Stimulated activated CD4-positive, alpha-beta T cell treated with anti-CD3 and anti-CD28 coated beads, TNF-alpha, amount 100 ng/mL, for 48 hours (primary cell): Measurements from ENCODE around the gene CD93.
A peak's percentile ranks its signal among the peaks of the same experiment; 100 is the strongest.

ENCODE experiments used
- DNase-seq, 3 donors: peaks; one replicate each; pipeline ENCODE4 v3.0.0-alpha.2; 2020; ENCODE audit warnings: low read depth in 3 of 3

Gene CD93

DNA sequence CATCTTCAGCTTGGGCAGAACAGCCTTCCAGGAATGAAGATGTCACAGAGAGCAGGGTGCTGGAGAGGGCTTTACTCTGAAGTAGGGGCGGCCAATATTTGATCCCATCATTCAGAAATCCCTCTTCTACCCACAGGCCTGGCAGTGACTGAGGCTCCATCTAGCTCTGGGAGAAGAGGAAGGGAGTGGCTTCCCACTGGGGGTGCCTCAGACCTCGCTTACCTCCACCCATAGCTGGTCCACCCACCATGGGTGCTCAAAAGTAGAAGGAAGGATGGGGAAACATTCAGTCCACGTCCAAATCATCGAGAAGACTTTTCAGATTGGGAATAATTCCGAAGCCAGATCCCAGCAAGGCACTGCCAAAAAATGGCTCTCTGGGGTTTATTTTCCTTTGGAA is 24.9 kb downstream of the CD93 start:
- no peak for DNase-seq

DNA sequence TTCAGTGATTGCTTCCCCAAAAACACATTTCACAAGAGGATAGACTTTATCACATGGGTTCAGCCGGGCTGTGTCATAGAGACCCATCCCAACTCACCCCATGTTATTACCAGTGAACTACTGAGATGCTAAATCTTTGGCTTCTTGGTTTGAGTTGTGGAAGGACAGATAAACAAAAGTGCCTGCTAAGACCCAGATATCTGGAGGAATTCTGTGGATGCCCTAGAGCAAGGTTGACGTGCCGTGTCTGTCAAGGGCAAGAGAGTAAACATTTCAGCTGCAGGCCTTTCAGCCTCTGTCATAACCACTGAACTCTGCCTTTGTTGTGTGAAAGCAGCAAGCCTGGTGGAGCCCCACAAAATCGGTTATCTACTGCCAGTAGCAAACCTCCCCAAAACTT is 25.5 kb downstream of the CD93 start:
- no peak for DNase-seq

DNA sequence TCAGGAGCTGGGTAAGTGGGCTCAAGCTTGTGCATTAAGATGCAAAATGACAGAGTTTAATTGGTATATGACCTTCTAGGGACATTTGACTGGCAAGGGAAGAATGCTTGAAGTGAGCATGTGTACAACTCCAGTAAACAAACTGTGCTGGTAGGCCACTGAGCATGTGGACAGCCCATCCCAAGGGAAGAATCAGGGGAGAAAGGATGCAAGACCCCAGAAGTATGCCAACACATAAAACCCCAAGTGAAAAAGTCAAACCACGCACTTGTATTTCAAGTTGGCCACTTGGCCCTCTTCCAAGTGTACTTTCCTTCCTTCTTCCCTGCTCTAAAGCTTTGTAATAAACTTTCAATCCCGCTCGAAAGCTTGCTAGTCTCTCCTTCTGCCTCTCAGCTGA is 26.3 kb downstream of the CD93 start:
- no peak for DNase-seq

DNA sequence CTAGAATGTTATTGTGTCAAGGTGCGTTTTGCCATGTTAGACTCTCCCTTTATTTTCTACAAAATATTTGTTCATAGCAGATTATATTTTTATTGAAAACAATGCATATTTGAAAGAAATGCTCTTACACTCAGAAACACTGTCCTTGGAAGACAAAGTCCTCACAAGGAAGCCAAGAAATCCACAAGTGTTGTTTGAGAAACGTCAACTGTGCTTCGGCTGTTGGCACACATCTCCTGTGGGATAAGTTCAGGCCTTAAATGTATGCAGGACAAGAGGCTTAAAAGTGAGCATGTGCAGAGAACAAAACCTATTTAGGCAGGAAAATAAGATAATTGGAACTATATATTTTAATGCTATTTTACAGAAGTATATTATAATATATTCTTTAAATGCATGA is 27.1 kb downstream of the CD93 start:
- DNase-seq: no peak

DNA sequence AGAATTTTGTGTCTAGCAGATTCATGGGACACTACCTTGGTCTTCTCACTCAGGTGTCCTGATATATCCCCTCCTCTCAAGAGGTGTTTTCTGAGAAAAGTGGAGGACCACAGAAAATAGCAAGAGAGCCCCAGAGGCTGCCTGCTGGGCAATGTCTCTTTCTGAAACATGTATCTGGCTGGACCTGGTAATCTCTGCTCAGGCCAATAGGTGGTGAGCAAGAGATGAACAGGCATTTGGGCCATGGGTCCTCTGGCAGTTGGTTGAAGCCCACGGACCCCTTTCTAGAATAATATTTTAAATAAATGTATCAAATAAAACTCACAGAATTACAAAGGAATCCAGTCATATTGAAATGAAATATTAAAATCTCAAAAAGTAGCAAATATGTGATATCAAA is 27.9 kb downstream of the CD93 start:
- DNase-seq: no peak

DNA sequence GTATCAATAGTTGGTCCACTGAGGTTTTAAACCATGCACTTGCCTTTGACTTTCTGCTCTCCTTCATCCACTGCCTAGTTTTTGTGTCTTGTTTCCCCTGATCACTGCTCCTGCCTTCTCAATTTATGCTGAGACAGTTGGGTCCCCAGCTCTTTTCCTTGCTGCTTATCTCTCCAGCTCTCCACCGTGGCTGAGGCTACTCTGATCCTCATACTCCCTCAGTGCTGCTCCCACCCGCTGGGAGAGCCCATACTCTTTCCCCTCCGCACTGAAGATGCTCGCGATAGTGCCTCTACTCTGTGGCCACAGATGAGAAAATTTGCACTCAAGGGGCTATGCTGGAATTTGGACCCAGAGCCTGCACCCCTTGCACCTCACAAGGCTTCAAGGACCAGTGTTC is 33.2 kb downstream of the CD93 start:
- DNase-seq: no peak

DNA sequence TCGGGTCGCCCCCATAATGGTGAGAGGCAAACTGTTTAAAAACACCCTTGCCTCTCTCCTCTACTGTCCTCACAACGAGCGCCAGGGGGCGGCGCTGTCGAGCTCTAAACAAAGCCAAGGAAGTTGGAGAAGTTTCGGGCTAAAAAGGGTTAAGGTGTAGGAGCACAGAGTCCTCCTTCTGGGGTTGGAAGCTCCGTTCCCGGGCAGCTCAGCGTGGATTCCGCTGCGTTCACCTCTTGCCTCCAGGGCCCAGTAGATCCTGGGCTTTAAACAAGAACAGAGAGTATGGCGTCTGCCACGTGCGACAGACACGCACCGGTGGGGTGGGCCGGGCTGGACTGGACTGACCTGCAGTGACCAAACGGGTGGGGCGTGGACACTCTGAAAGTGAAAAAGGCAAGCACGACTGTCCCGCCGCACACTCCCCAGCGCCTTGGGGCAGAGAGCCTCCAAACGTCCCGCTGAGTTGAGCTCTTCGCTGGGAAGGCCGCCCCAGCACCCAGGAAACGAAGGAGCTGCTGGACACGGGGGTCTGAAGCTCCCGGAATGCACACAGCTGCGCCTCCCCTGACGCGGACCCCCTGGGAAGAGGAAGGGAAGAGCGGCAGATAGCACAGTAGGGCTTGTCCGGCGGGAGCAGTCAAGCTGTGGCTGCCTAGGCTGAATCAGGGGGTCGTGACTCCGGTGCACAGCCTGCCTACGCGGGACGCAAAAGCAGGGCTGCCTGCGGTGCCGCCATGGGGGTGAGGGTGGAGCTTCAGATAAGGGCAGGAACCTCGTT is 35.1 kb downstream of the CD93 start:
- peak in 2 of 3 donors; percentile 17 to 33 for DNase-seq

DNA sequence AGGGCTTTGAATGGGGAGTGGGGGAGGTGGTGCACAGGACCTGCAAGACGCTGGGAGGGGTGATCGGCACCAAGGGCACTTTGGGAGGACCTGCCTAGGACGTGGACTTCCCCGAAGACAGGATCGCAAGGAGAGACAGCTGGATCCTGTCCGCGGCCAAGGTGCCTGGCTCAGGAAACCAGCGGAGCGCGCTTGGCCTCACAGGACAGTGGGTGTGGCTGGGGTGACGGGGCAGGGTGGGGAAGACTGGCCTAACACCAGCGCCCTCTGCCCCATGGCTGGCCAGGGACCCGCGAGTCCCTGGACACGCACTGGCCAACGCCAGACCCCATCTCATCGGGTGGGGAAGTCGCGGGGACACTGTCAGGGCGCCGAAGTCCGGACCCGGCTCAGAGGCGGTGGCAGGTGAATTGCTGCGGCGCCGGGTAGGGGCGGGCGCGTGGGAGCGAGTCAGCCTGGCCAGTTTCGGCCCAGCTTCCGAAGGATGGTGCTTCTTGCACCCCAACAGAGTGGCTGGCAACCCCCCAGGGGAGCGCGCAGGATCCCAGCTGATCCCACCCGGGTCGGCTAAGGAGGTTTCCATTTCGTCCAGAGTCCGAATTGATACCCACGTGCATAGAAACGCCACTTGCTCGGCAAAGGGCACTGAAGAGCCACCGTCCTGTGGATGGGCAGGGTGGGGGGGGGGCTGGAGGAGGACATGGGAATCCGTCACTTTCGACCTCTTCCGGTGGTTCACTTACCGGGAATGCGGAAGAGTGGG is 35.9 kb downstream of the CD93 start:
- DNase-seq: no peak

DNA sequence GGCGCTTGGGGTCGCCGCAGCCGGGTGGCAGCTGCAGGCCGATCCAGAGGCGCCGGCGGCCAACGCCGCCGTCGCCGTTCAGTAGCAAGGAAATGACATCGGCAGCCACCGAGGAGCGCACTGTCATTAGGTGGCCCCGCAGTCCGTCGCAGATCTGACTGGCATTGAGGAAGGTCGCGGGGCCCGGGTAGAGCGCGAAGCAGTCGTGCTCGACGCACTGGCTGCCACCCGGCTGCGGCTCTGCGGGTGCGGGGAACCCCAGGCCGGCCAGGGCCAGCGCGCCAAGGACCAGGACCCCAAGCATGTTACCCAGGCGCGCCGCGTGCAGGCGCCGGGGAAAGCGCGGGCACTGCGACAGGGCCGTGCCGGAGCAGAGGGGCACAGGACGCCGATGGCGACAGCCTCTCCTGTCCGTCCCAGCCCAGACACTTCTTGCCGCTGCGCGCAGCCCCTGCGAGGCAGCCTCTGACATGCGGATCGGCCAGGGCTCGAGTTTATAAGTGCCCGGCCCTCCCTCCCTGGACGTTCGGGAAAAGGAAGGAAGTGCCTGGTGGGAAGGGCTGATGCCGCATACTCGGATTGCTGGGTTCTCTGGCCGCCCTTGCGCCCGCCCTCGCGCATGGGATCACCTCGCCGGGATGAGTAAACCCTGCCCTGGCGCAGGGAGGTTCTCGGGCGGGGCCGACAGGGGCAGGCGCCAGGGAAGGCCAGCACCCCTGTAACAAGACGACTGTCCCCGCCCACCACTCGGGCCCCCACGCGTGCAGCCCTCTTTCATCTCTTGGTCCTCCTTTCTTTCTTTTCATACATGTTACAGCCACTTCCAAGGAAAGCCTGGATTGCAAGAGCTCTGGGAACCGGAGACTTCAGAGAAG is 36.7 kb downstream of the CD93 start, which contains the start of gene THBD:
Gene THBD, minus strand, starts transcription at position 472 of the 875 bp plus-strand sequence. Its CDS starts 168 bp downstream, at position 304.
- DNase-seq: no peak

DNA sequence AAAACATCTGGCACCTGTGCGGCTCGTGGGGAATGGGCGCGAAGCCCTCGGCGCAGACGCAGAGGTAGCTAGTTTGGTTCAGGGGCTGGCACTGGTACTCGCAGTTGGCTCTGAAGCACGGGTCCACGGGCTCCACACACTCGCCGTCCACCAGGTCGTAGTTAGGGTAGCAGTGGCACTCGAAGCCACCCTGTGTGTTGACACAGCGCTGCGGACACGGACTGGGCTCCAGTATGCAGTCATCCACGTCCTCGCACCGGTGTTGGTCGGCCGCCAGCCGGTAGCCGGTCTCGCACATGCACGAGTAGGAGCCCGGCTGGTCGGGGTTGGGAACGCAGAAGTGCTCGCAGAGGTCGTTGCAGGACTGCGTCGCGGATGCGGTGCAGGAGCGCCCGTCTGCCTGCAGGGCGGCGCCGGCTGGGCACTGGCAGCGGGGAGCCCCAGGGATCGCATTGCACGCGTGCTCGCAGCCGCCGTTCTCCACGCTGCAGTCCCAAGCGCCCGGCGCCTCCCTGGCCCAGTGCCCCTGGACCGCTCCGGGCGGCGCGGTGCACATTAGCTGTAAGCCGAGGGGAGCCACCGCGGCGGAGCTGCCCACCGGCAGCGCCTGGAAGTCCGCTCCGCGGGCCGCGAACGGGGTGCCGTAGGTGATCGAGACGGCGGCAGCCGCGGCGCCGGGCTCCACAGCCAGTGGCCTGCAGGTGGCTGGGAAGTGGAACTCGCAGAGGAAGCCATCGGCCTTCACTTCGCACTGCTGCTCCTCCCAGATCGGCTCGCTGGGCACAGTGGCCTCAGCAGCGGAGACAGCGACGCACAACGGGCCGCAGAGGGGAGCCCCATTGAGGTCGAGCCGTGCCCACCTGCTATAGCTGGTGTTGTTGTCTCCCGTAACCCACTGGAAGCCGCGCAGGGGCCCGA is 37.6 kb downstream of the CD93 start:
- DNase-seq: peak in 1 of 3 donors; percentile 8

DNA sequence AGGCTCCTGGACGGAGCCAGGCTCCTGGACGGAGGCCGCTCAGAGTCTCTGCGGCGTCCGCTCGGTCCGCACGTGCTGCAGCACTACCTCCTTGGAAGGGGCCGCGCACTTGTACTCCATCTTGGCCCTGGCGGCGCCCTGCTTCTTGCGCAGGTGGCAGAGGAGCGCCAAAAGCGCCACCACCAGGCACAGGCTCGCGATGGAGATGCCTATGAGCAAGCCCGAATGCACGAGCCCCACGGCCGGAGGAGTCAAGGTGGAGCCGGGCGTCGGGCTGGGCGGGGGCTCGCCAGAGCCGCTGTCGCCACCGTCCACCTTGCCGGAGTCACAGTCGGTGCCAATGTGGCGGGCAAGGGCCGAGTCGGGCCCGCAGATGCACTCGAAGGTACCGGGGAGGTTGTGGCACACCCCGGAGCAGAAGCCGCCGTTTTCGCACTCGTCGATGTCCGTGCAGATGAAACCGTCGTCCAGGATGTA is 38.3 kb downstream of the CD93 start:
- DNase-seq: no peak

DNA sequence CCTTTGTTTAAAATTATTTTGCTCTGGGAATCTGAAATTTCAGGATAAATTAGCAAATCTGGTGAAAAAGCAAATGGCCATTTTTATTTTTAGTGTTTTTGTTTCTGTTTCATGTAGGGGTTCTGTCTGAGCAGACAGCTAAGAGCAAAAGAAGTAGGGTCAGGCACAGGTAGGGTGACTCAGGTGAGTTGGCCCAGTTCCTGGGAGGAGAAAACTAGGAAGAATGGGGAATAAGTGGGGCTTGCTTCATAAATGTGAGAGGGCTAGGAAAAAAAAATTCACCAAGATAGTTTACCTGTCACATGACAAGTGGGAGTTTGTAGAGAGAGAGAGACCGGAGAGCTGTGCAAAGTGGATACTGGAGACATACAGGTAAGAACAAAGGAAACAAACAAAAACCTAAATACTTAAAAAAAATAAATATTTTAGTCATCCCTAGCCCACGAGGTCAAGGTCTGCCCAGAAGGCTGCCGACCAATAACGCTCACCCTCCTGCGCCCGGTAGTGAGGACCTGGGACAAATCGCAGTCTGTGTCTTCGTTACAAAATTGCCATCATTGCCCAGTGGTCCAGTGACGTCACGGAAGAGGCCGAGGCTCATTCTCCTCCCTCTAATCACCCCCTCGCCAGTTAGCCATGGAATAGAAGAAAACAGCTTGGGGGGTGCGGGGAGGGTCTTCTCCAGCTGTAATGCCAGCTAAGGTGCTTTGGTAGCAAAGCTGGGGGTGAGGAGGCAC is 39.0 kb downstream of the CD93 start:
- DNase-seq: no peak

DNA sequence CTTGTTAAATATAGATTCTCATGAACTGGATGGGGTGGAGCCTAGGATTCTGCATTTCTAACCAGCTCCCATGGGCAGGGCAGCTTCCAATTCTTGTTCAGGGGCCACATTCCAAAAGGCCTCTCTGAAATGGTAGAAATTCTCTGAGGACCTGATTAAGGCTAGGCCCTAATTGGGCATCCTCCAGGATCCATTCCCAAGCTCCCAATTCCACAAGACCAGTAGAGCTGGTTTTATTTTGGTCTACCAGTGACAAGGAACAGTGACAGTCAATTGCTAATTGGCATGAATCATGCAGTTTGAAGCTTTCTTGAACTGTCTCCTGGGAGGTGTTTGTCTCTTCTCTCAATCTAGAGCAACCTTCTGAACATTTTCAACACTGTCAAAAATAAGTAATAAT is 39.7 kb downstream of the CD93 start:
- DNase-seq: no peak

DNA sequence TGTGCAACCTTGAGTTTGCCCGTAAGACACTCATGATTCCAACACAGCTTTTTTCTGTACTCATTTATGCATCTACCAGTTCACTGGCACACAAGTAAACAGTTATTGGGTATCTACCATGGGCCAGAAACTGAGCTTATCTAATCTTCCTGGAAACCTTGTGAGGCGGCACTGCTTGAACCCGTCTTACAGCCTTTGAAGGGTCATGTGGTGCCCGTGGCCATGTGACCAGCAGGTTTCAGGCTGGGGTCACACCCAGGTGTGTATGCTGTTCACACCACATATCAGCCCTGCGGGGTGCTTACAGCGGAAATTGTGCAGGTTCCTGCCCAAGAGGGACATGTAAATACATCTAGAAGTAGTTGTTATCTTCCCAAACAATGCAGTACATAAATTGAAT is 42.7 kb downstream of the CD93 start:
- DNase-seq: no peak

DNA sequence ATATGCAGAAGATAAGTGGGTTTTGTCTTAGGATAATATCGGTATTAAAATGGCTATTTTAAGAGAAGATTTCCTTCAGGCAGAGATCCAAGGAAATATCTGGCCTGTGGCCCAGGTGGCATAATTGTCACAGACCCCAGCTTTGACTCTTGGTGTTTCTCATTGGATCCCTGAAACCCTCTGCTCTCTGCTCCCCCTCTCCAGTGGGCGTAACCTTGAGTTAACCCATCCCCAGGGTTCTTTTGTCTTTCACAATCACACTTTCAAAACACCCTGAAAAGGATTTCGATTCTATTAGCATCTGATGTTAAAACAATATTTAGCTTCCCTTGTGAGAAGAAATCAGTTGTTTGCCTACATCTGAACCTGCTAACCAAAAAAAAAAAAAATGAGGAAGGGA is 43.9 kb downstream of the CD93 start:
- no peak for DNase-seq

DNA sequence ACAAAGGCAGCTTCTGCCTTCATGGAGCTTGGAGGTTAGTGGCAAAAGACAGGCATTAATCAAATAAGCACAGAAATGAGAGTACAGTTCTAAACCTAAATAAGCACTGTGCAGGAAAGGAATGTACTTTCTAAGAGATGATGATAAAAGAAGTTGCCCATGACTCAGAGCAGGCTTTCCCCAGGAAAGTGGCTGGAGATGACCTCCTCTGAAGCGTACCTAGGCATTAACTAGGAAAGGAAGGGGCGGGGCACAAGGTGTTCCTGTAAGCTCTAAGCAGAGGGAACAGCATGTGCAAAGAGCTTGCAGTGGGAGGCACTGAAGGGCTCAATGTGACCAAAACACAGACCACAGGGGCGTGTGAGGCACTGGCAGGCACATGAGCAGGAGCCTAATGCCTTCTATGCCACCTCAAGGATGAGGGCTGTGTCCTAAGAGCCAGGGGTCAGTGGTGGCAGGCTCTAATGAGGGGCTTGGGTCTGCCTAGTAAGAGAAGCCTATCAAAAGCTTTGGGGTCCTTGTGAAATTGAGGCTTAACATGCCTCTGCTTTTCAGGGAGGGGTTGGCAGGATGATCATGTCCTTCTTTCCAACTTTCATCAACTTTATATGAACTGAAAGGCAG is 46.1 kb downstream of the CD93 start:
- no peak for DNase-seq

DNA sequence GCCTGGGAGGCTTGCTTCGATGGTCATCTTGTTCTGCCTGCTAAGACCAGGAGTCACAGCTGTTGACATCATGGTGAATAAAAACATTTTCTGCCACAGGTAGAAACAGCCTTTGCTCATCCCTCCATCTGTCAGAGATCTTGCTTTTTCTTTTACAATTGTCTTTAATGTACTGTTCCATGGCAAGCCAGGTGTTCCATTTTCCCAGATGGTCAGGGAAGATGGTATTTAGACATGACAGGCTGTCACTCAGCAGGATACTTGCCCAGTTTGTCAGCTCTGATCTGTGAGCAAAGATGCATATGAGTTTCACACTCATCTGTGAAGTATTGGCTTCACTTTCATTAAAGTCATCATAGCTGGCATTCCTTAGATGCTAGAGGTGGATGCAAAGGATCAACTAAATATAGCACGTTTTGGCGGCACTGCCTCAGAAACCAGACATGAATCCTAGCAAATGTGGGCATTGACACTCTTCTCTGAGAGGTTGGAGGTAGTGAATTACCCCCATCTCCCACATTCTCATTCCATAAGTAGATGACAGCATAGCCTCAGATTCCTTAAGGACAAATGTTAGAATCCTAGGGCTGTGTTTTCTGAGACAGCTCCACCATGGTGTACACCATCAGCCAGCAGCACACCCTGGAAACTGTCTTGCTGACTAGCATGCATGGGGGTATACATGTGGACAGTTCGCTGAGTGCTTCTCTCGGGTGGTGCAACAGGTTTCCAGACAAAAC is 46.8 kb downstream of the CD93 start:
- no peak for DNase-seq

DNA sequence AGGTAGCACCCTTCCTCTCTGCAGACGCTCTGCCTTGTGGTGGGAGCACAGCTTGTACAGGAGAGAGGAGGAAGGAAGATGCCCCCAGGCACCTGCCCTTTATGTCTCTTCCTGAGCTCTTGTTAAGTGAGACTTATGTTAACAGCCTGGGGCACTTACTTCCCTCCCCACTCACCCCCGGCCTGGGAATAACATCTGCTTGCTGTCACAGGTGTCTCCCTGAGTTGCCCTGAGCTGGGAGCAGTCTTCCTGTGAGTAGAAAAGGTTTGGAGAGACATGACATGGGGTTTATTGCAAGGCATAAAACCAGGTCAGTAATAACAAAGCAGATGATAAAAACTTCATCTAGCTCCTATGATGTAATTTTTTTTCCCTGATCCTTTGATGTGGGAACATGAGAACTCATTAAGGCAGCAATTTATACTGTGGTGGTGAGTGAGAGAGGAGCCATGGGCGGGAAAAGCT is 49.1 kb downstream of the CD93 start:
- DNase-seq: no peak

DNA sequence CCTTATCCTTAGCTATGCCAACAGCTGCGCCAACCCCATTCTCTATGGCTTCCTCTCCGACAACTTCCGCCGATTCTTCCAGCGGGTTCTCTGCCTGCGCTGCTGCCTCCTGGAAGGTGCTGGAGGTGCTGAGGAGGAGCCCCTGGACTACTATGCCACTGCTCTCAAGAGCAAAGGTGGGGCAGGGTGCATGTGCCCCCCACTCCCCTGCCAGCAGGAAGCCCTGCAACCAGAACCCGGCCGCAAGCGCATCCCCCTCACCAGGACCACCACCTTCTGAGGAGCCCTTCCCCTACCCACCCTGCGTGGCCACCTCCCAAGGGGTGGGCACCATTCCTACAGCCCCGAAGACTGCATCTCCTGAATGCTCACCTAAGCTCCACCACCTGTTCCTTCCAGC is 49.8 kb downstream of the CD93 start:
- DNase-seq: no peak
